Fibroblast of peridontal ligament (primary cell): Measurements from ENCODE around the gene ABCF1.
"Not testable (repeated sequence)": the region's sequence is repeated elsewhere in the genome, so short reads cannot be mapped to it uniquely, and the experiment has no call there.

Experiments used
- DNase-seq: peaks from one replicate; pipeline ENCODE4 v3.0.0-alpha.2; 2010; ENCODE audit errors: extremely low read depth

Gene ABCF1

DNA sequence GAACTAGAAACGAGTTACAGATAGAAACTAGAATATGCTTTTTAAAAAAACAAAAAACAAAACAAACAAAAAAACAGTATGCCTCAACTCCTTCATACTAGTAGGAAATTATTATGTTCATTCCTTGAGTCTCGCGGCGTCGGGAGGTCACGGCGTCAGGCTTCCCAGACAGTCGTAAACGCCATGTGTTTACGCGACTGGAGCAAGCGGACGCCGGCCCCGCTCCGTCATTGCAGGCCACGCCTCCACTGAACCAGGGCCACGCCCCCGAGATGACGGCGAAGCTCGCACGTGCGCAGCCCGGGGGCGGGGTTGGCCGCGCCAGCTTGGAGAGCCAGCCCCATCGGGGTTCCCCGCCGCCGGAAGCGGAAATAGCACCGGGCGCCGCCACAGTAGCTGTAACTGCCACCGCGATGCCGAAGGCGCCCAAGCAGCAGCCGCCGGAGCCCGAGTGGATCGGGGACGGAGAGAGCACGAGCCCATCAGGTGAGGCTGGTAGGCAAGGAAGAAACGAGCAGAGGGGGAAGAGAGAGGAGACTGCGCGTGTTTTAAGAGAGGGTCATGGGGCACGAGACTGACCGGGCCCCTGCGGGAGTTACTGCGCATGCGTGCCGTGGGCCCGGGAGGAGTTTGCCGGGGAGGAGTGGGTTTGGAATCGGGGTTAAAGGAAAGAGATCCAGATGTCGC is at the start of gene ABCF1:
TSS of gene ABCF1 (plus strand) at position 368 of the 687 bp plus-strand sequence. CDS start at position 414, 46 bp downstream.
- DNase-seq: peak; percentile 94

DNA sequence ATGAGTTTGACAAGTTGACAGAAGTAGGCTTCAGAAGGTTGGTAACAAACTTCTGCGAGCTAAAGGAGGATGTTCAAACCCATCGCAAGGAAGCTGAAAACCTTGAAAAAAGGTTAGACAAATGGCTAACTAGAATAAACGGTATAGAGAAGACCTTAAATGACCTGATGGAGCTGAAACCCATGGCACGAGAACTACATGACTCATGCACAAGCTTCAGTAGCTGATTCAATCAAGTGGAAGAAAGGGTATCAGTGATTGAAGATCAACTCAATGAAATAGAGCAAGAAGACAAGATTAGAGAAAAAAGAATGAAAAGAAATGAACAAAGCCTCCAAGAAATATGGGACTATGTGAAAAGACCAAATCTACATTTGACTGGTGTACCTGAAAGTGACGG is 49.3 kb upstream of the ABCF1 start:
- peak; percentile 24 for DNase-seq

DNA sequence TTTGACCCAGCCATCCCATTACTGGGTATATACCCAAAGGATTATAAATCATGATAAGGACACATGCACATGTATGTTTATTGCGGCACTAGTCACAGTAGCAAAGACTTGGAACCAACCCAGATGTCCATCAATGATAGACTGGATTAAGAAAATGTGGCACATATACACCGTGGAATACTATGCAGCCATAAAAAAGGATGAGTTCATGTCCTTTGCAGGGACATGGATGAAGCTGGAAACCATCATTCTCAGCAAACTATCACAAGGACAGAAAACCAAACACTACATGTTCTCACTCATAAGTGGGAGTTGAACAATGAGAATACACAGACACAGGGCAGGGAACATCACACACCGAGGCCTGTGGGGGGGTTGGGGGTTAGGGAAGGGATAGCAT is 44.8 kb upstream of the ABCF1 start:
- DNase-seq: not testable (repeated sequence)

DNA sequence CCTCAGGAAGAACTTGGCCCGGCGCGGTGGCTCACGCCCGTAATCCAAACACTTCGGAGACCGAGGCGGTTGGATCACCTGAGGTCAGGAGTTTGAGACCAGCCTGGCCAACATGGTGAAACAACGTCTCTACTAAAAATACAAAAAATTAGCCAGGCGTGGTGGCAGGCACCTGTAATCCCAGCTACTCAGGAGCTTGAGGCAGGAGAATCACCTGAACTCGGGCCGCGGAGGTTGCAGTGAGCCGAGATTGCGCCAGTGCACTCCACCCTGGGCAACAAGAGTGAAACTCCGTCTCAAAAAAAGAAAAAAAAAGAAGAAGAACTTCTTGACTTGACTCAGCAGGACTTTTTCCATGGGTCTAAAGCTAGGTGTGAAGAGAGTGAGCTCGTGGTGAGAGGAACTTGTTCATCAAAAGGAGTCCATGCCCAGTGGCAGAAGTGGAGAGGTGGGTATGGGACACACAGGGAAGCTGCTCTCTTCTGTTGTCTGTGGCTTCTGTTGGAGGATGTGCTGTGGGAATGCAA is 41.8 kb upstream of the ABCF1 start:
- DNase-seq: not testable (repeated sequence)

DNA sequence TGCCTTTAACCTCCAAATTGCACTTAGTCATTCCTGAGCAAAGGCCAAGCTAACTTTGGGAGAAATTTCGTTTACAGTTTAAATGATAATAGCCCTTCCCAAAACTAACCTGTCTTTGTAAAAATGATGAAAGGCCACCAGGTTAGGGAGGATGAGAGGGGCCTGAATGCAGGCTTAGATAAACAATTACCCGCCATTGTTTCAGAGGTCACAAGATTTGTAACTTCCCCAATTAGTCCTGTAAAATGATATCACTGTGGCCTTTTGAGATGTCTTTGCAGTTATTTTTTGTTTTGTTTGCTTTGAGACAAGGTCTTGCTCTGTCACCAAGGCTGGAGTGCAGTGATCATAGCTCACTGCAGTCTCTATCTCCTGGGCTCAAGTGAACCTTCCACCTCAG is 41.2 kb upstream of the ABCF1 start:
- no peak for DNase-seq

DNA sequence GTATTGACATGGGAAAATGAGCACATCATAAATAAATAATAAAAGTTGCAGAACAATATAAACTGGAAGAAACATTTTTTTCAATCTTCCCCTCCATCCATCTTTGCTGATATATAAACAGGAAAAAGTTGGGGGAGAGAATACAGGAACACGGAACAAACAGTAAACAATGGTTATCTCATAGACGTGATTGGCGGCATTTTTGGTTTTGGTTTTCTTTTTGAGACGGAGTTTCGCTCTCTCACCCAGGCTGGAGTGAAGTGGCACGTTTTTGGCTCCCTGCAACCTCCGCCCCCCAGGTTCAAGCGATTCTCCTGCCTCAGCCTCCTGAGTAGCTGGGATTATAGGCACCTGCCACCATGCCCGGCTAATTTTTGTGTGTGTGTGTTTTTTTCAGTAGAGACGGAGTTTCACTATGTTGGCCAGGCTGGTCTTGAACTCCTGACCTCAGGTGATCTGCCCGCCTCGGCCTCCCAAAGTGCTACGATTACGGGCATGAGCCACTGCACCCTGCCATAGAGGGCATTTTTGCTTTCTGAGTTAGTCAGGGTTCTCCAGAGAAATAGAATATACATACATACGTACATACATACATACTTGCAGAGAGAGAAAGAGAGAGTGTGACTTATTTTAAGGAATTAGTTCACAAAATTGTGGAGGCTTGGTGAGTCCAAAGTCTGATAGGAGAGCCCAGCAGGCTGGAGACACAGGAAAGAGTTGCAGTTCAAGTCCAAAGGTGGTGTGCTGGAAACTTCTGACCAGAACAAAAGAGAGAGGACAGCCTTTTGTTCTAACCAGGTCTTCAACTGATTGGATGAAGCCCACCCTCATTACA is 37.6 kb upstream of the ABCF1 start:
- DNase-seq: no peak

DNA sequence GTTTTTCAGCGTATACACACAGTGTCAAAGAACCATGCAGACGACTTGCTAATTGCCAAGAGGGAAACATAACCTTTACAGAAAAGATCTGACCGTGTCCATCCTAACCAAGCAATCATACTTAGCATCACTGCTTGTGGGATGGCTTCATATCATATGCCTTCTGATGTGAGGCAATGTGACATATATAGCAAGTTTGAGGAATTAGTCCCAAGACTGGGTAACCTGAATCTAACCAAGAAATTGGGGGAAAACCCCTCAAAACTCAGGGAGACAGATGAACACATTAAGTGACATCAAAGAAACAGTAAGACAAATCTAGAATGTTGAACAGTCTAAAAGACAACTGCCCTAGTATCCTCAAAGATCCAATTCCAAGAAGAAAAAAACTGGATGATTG is 33.3 kb upstream of the ABCF1 start:
- DNase-seq: no peak

DNA sequence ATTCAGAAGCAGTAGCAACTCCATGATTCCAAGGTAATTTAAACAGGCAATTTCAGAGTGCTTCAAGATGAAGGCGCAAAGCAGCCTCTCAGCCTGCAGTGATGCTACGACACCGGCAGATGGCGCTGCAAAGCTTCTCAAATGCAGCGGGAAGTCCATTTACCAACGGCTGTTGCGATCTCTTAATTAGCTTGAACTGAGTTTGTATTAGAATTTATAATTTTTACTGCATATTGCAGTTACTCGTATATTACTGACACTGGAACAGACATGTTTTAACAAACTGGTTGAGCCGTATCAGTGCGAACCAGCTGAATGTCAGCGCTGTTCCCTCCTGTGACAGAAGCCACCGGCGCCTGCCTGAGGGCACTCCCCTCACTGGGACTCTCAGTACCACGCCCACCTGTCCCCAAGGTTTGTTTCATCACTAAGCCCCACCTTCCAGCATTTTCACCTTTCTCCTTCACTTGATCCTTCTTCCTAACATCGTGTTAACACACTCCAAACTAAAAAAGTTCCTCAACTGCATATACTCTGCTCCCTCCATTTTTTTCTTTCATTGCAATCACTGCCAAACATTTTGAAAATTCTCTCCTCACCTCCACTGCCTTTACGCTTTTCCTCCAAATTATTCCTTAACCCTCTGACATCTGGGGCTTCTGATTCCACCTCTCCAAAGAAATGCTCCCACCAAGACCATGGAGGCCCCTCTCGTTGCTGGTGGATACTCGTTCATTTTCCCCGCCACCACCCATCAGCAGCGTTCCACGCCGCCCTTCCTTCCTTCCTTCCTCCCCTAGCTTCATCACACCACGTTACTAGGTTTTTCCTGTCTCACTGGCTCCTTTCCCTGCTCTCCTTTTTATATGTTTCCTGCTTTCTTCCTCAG is 29.5 kb upstream of the ABCF1 start:
- peak; percentile 92 for DNase-seq

DNA sequence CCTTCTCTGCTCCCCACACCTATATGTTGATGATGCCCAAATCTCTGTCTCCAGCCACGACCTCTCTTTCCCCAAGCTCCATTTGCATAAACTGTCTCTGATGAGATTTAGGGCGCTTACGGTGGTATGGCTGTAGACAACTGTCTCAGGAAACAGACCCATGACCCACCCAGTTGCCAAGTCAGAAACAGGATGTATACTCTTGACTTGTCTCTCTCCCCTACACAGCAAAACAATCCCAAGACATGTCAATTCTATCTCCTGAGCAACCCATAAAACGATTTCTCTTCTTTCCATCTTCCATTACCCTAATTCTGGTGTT is 28.9 kb upstream of the ABCF1 start:
- no peak for DNase-seq

DNA sequence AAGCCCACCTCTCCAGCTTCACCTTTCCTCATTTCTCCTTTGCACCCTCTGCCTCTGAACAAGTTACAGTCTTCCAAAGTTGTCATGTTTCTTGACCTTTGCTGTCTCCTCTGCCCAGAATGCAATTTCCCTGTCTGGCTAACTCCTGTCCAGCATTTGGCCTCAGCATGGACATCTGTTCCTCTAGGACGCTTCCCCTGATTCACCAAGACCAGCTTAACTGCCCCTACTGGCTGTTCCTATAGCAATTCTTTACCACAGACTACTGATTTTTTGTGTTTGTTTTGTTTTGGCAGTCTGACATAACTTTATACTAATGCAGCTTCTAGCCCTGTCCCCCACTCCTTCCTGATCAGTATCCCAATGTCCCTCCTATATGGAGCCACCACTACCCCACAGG is 28.3 kb upstream of the ABCF1 start:
- peak; percentile 34 for DNase-seq

DNA sequence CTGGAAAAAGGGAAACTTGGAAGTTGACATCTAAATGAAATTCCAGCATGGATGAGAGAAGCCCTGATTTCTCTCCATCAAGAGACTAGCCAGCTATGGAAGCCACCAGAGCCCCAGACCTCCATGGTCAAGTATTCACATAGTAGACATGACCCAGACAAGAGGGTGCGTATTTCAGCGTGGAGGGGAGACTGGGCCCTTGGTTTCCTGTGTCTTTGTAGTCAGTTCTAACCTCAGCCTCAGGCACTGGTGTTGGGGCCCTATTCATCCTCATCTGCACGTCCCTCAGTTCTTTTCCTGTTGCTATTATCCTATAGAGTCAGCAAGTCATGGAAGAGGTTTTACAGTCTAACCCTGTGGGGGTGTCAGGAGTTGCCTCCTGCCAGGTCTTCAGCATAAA is 27.4 kb upstream of the ABCF1 start:
- DNase-seq: no peak

DNA sequence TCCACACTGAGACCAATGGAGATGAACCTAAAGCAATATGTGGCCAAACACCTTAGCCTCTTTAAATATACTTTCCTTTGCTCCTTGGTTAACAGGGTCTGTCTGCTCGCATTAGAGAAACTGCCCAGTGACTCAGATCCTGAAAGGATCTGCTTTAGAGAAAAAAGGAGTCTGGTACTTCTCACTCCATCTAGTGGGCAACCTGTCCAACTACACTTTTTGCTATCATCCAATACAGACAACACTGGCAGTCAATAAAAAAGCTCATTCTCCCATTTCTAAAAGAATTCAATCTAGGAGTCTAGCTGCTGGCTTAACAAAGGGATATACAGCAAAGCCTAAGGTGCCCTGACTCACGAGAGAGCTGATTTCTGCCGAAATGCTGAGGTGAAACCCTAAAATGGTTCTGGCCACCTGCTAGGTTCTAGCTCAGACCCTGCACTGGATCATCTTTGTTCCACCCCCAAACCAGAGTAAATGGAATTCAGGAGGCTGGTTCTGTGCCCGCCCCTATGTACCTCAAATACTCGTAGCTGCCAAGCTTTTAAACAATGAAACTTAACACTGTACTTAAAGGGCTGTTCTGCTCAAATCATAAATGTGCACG is 26.5 kb upstream of the ABCF1 start:
- DNase-seq: peak; percentile 77

DNA sequence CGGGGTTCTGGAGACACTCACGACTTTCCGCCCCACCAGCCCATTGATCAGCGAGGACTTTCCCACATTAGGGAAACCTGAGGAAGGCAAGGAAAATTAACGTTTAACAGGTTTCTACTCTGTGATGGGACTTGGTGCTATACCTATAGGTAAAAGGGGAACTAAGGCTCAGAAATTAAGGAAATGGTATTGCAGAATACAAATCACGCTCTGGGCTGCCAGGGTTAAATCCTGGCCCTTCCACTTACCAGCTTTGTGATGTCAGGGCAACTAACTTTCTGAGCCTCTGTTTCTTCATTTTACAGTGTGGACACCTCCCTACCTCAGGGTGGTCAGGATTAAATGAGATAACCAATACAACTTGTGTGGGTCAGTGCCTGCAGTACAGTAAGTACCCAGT is 23.8 kb upstream of the ABCF1 start:
- DNase-seq: no peak

DNA sequence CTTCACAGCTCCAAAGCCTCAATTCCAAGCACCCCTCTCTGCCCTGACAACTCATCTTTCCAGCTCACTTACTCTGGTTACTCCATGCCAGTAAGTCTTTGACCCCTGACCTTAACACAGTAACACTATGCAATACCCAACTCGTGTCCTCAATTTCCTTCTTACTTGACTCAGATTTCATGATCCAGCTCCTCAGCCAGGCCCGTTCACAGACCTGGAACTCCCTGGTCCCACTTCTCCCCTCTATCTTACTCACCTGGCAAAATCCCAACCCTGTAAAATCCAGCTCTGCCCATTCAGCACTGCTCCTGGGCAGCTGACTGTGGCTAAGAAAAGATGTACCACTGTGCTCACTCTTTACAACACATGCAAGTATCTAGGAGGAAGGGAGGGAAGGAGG is 22.9 kb upstream of the ABCF1 start:
- peak; percentile 46 for DNase-seq

DNA sequence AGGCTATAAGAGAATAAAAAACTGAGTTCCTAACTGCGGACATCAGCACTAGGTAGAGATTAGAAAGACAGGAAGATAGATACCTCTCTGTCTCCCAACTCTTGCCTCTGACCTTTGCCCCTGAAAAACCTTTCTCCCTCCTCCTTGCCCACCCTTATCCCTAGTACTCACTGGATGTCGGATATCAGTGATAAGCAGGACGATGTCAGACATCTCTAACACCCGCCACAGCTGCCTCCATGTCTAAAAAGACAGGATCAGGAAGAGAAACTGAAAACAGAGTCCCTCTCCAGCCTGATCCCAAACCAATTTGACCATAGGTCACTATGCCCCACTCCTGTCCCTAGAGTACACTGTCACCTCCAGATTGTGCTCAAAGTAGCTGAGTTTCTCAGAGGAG is 16.8 kb upstream of the ABCF1 start:
- DNase-seq: no peak

DNA sequence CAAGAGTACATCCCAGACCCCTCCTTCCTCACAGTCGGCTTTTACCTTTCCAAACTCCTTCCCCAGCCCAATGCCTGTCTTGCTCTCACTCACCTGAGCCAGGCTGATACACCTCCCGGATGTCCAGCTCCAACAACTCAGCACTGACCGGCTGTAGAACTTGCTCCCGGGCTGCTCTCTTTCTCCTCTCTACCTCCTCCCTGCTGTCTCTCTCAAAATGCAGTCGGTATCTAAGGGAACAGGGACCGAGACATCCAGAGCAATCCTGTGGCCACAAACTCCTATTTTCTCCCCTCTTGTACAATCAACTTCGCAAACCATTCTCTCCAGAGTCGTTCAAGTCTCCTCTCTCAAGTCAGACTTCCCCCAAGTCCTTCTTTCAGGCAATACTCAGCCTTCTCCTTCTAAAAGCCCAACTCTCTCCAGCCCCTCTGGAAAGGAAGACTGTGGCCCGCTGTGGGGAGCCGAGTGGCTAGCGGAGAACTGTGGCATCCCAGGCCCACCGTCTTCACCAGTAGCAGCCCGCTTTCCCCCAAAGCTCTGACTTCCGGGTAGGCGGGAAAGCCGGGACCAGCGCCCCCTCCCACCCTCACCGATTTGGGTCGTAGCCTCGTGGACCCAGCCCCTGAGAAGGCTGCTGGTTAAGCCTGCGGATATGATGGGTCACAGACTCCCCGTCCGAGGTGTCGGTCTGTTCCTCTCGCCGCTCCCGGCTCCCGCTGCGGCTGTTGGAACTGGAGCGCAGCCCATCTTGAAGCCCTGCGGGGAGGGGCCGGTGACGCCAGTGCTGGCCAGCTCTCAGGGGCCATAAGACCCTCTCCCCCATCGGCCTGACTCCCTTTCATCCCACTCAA is 16.1 kb upstream of the ABCF1 start:
- DNase-seq: peak; percentile 34

DNA sequence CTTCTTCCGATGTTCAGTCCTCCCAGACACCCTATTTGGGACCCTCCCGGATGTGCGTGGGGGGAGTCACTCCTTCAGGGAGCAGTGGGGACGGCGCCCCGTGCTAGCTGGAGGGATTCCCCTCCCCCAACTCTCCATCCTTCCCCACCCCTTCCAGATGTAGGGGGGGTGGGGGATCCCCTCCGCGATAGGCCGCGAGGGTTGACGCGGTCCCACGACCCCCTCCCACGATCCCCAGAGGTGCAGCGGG is 15.5 kb upstream of the ABCF1 start:
- no peak for DNase-seq

DNA sequence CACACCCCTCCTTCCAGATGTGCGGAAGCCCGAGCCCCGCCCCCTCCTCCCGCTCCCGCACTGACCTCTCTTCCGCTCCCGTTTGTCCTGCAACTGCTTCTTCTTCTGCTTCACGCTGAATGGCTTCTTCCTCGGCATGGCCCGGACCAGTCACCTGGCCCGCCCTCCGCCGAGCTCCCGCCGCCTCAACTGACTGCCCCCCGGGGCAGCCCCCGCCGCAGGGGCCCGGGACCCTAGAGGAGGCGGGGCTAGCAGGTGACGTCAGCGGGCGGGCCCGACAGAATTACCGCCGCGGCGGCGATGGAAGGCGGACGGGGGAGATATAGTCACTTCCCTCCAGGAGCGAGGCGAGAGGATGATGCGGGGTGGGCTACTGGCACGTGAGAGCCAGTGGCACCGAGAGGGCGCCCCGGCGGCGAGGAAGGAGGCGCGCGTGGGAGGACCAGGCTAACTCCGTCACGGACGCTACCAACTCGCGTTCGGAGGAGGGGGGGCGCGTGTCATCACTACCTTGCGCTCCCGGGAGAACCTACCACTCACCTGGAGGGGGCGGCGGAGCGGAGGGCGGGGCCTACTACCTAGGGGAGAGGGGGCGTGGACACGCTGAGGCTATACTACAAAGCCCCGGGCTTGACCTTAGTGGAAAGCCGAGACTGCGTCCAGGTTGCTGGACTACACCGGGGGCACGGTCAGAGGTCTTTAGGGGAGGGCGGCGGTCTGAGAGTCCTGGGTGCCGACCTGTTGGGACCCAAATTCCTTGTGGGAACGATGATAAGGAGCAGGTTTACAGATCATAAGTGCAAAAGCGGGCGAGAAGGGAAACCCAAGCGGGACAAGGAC is 15.0 kb upstream of the ABCF1 start, which contains the start of gene GNL1:
TSS of gene GNL1 (minus strand) at position 424 of the 840 bp plus-strand sequence. CDS start at position 138, 286 bp downstream.
- peak; percentile 74 for DNase-seq

DNA sequence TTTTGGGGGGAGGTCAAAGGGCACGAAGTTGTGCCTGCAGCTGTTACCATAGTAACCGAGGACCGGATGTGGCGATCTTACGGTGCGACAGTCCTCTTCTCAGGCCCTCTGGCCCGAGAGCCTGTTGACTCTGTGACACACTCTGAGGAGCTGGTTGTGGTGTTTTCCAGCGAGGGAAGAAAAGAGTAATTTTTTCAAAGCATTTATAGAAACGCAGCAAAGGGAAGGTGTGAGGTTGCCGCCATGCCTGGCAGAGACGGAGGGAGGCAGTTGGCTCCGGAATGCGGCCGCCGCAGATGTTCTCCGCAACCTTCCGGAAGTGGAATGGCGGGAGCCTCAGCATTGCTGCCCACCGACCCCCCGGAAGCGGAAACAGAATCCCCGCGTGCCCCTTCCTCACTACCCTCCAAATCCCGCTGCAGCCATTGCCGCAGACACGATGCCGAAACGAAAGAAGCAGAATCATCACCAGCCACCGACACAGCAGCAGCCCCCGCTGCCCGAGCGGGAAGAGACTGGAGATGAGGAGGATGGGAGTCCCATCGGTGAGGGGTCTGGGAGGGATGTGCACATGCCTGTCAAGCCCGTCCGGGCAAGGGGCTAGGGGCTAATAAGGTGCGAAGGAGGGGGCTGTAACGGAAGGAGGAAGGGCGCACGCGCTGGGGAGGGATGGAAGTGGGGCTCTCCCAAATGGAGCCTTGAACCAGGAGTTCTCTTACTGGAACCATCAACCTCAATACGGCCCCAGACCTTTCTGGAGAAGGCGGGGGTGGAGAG is 14.1 kb upstream of the ABCF1 start, which contains the start of gene PRR3:
TSS of gene PRR3 (plus strand) at position 390 of the 777 bp plus-strand sequence. CDS start at position 440, 50 bp downstream.
- DNase-seq: peak; percentile 91
